HG02981 (cell line): ENCODE measurements around the gene LEPROT.
"Not testable (repeated sequence)": the region's sequence is repeated elsewhere in the genome, so short reads cannot be mapped to it uniquely, and the experiment has no call there.

Experiments
- ATAC-seq: cut with Tn5 transposase; IDR thresholded peaks from one replicate; pipeline ENCODE4 v1.9.1; 2021; ENCODE audit warnings: mild to moderate bottlenecking, moderate library complexity; ENCODE audit not compliant: unreplicated experiment

The LEPROT gene

DNA sequence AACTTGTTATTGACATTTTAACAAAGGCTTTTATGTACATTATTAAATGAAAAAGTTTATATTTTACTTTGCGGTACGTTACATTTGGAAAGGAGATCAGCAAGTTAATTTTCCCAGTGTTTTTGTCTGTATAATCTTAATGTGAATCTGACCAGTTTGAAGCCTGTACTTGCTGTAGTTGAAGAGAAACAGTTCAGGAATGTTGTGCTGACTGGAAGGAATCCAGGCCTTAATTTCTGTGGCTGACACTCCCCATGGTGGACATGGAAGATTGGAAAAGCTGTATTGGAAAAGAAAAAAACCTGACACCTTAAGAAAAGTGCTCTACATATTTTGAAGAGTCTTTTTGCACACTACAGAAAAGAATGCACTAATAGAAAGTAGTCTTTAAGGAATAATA, 15.5 kb downstream of the LEPROT start:
- ATAC-seq: no peak

DNA sequence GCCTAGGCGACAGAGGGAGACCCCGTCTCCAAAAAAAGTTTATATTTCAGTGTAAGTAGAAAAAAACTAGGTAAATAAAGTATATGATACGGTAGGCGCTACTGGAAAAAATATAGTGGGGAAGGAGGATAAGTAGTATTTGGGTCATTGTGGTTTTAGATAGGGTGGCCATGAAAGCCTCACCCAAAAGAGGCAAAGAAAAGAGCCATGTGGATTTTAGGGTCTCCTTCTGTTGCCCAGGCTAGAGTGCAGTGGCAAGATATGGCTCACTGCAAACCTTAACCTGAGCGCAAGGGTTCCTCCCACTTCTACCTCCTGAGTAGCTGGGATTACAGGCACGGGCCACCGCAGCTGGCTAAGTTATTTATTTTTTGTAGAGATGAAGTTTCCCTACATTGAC, 17.1 kb downstream of the LEPROT start:
- ATAC-seq: no peak

DNA sequence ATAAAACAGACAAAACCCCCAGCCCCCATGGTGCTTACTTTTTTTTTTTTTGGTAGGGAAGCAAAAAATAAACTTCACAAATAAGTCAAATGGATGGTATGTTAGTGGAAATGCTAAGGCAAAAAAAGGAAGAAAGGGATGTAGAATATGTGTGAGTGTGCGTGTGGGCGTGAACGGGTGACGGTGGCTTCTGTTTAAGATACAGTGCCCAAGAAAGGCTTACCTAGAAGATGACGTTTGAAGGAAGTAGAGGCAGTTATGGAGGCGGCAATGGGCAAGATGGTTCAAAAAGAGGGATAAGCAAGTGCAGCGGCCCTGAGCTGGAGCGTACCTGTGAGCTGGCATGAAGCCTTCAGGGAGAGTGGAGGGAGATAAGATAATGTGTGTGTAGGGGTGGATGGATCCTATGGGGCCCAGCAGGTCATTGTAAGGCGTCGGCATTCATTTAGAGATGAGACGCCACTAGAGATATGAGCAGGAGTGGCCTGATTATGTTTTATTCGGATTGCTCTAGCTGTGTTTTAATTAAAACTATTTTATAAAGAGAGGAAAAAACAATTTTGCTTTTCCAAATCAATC, 19.9 kb downstream of the LEPROT start:
- ATAC-seq: no peak

DNA sequence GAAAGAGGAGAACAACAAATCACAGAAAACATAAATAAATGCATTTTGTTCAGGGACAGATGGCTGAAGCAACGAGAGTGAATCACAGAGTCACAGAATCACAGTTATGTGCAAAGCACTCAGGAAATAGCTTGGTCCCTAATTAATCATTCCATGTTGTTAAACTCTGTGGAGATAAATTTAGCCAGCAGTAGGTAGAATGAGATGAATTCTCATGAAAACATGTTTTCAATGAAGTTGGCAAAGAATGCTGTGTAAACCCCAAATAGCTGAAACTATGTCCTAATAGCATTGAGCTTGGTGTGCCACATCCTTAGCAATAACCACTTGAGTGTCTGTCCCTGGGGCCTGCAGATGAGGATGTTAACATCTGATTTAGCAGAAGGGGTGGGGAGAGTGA, 20.4 kb downstream of the LEPROT start:
- no peak for ATAC-seq

DNA sequence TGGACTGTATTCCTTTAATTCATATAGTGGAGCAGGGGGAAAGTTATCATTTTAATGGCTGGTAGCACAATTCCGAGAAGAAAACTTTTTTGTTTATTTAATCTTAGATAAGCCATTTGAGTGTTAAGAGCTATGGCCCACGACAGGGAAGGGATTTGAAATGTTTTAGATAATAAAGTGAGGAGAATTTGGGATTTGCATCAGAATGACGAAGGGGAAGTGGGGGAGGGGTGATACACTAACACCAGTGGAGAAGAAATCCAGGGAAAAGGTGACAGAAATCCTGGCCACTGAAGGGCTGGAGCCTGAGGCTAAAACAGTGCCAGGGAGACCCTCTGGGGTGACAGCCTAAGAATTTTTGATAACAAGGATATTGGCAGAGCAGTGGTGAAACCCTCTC, 21.0 kb downstream of the LEPROT start:
- no peak for ATAC-seq

DNA sequence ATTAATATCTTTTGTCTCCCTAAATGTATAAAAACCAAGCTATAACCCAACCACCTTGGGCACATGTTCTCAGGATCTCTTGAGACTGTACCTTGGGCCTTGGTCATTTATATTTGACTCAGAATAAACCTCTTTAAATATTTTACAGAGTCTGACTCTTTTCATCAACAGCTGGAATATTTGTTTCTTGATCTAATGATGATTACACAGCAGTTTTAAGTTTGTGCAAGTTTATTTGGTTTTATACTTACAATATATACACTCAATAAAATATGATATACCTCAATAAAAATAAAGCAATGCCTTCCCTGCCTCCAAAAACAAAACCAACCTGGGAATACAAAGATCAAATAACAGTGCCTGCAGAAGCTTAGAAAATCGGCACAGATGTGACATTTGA, 22.0 kb downstream of the LEPROT start:
- no peak for ATAC-seq

DNA sequence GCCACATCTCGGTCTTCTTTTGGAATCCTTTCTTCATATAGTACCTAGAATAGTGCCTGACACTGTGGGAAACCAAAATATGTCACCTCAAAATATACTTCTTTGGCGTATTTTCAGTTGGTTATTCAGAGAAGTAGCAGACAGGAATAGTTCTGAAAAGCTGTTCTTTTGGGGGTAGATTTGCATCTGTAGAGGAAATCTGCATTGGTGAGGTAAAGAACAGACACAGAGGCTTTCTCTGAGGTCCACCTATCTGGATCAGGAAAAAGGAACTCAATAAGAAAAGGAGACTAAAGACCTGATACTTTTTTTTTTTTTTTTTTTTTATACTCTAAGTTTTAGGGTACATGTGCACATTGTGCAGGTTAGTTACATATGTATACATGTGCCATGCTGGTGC, 23.2 kb downstream of the LEPROT start:
- ATAC-seq: no peak

DNA sequence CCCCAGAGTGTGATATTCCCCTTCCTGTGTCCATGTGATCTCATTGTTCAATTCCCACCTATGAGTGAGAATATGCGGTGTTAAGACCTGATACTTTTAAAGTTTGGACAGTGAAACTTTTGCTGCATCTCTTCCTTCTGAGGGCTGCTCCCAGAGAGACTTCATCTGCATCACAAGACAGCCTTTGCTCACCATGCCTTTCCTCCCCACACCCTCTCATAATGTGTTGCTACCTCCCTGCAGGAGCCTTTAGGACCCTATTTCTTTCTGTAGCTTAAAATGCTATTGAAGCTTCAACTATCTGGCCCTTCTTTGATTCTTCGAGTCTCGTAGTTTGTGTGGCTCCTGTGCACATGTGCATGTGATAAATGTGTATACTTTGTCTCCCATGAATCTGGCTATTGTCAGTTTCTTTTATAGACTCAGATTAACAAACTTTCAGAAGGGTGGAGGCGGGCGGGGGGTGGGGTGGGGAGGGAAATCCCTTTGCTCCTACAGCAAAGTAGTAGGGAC, 23.7 kb downstream of the LEPROT start:
- ATAC-seq: no peak

DNA sequence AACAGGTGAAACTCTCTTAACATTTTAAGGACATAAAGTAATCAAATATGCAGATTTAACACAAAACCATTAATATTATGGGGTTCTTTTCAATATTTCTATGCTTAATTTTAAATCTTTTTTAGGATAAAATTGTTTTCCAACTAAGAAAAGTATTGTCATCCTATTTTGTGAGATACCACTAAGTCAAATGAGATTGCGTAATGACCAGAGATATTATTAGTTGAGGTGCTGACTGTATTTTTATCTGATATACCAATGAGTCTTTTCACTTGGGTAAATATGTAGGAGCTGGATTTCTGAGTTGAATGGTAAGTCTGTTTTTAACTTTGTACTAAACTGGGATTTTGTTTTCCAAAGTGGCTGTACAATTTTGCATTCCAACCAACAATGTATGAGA, 25.4 kb downstream of the LEPROT start:
- no peak for ATAC-seq

DNA sequence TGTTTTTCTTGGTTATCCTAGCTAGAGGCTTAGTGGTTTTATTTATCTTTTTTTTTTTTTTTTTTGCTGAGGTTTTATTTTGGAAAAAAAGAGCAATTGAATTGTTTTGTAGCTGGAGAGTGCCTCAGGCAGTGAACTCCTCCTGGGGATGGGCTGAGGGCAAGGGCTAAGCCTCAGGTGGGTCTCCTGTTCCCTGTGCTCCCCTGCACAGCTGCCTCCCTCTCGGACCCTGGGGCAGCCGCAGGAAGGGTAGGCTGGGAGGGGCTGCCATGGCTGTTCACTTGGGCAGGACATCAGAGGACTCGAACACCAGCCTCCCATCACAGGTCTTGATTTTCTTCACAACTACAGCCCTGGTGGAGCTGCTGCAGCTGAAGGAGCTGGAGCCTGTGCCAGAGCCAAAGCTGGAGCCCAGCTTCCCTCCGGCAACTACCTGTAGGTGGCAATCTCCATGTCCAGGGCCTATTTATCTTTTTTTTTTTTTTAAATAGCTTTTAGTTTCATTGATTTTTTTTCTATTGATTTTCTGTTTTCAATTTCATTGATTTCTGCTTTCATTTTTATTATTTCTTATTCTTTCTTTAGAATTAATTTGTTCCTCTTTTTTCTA, 28.9 kb downstream of the LEPROT start:
- ATAC-seq: no peak

DNA sequence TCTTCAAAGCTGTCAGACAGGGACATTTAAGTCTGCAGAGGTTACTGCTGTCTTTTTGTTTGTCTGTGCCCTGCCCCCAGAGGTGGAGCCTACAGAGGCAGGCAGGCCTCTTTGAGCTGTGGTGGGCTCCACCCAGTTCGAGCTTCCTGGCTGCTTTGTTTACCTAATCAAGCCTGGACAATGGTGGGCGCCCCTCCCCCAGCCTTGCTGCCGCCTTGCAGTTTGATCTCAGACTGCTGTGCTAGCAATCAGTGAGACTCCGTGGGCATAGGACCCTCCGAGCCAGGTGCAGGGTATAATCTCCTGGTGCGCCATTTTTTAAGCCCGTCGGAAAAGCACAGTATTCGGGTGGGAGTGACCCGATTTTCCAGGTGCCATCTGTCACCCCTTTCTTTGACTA, 35.2 kb downstream of the LEPROT start:
- not testable (repeated sequence) for ATAC-seq

DNA sequence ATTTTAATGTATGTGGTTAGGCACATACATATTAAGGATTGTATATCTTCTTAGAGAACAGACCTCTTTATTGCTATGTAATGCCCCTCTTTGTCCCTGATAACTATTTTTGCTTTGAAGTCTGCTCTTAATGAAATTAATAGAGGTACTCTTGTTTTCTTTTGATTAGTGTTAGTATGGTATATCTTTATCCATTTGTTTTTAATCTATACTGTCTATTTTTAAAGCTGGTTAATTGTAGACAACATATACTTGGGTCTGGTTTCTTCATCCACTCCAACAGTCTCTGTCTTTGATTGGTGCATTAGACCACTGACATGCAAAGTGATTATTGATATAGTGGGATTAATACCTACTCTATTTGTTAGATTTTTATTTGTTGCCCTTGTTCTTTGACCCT, 36.0 kb downstream of the LEPROT start:
- ATAC-seq: no peak

DNA sequence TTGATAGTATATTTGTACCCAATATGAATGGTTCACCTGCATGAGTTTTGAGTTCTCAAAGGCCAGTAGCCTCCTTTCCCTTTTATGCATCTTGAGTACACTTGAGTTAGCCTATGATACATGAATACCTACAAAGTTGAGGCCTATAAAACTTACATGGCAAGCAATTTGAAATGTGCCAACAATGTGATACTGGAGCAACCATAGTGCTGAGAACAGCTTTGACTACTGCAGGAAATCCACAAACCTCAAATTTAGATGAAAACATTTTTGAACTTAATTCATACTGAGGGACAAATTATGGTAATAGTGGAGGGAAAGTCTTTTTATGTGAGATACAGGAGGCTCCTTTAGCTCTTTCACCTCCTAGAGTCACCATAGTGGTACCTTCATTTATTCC, 37.4 kb downstream of the LEPROT start:
- ATAC-seq: no peak

DNA sequence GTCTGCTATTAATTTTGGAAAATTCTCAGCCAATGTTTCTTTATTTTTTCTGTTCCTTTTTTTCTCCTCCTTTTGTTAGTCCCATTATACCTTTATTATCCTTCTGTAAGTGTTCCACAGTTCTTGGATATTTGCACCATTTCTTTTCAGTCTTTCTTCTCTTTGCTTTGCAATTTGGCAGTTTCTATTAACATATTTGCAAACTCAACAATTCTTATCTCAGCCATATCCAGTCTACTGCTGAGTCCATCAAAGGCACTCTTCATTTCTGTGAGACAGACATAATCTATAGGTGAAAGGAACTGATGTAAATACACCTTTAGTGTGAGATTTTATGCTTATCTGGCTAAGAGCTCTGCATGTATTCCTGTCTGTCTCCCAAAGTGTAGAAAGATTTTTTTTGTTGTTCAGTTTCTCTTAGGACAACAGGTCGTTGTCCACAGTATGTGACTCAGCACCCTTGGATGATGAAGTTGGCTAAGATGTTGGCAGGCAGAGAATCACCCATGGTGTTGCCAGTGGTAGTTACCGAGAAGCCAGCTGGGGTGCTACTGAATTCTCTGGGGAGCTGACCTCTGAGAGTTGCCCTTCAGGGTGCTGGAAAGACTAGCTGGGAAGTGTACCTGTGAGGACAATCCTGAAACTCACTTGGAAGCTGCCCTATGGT, 38.4 kb downstream of the LEPROT start:
- no peak for ATAC-seq

DNA sequence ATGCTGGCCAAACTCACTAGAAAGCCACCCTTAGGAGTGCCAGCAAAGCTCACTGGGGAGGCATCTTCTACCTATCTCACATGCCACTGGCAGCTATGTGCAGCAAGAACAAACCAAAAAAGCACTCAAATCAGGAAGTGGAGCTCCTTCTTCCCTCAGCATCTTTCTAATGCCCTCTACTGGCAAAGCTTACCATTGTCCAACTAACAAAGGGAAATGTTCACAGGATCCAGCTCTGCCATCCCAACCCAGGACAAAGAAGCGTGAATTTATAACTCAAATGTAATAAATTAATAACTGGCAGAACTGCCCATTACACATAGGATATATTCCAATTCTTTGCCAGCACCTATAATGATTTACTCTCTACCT, 38.9 kb downstream of the LEPROT start:
- ATAC-seq: peak; percentile 69

DNA sequence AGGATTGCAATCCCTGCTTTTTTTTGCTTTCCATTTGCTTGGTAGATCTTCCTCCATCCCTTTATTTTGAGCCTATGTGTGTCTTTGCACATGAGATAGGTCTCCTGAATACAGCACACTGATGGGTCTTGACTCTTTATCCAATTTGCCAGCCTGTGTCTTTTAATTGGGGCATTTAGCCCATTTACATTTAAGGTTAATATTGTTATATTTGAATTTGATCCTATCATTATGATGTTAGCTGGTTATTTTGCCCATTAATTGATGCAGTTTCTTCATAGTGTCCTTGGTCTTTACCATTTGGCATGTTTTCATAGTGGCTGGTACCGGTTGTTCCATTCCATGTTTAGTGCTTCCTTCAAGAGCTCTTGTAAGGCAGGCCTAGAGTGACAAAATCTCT, 45.4 kb downstream of the LEPROT start:
- not testable (repeated sequence) for ATAC-seq

DNA sequence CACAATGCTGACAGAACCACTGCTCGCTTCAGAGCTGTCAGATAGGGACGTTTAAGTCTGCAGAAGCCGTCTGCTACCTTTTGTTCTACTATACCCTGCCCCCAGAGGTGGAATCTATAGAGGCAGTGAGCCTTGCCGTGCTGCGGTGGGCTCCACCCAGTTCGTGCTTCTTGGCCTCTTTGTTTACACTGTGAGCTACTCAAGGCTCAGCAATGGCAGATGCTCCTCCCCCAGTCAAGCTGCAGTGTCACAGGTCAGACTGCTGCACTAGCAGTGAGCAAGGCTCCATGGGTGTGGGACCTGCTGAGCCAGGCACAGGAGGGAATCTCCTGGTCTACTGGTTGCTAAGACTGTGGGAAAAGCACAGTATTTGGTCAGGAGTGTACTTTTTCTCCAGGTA, 47.1 kb downstream of the LEPROT start:
- ATAC-seq: no peak

DNA sequence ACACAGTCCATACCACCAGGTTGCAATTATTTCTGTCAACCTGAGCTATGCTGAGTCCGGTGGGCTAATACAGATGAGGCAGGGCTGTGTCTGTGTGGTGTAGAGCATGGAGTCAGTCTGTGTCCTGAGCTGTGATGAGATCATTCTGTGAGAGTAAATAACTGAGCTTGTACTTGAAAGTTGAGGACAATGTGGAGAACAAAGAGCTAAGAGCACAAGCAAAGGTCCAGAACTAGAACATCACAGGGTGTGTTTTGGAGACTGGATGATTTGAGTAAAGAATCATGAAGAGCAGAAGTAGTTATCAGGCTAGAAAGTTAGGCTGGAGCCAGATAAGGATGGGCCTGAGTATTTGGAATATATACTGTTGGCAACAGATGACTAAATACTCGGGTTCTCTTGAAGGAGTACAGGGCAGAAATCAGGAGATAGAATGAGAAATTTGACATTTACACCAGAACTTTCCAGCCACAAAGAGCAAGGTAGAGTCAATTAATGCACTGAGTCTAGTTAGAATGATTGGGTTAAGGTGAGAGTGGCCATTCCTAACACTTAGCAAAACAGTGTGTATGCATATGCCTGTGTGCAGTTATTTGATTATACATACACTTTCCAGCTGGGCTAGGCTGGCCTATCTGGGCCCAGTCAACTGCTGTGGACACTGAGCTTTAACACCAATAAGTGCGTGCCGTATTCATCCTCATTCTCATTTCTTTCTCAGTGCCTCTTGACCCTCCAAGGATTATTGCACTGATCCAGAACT, 48.8 kb downstream of the LEPROT start:
- no peak for ATAC-seq

DNA sequence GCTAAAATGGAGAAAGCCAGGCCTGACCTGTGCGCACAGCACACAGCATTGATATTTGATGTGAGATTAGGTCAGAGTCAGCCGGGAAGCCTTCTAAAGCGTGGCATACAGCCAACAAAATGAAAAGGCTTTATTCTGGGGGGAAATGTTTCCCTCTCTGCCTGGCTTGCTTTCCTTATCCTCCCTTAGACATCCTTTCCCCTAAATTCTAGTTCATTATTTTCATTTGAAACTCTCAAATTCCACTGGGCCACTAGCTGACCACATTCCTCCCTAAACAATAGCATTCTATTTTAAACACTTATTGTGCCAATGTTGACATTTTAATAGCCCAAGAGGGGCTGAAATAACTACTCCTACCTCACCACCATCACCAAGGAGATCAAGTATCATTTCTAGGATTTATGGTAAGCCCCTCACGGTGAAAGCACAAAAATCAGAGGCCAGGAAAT, 49.4 kb downstream of the LEPROT start:
- no peak for ATAC-seq

DNA sequence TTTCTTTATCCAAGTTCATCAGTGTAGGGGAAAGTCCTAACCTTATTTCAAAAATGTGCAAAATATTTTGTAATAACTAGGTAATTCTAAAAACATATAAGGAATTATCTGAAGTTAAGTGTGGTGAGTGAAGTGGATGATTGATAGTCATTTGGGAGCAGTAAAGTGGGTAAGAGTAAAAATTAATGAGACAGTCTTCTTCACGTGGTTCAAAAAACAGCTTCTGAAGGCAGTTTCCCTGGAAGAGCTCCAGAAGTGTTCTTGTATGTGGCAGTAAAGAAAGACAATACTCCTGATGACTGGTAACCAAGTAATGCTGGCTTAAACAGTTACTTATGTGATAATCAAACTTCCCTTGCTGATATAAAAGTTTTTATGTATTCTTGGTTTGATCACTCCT, 50.3 kb downstream of the LEPROT start:
- no peak for ATAC-seq

DNA sequence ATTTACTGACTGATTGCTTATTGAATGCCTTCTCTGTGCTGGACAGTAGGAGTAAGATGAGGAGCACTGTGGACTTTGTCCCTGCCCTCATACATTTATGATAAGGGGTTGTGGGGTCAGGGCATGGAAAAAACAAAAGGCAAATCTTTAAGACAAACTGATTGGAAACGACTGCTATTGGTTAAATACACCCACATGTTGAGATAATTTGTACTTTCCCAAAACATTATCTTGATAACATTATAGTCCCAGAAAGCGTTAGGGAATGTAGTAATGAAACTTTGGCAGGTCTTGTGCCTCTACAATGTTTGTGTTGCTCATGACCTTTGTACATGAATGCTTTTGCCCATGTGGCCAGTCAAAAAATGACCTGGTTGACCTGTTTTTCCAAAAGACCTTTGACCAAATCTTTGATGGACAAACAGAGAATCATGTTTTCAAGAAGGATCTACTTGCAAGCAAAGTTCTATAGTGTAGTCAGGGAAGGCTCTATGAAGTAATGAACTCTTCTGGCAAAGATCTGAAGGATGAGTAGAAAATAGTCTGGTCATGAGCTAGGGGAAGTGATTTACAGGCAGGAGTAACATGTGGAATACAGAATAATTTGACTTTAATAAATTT, 50.9 kb downstream of the LEPROT start:
- no peak for ATAC-seq
